MCF 10A (cell line): ENCODE measurements around the gene MVD. TPM values are rescaled to one million over a fixed set of nuclear protein-coding genes. Genes with fewer than 3 reads are reported as not detected.

ENCODE experiments used
- BruUV-seq: library from RNA; stranded (reverse); fragments of 400-500 nt; replicated peaks from 2 replicates; lab custom pipeline; 2021; lab: Mats Ljungman, UMichigan
- CTCF ChIA-PET: fragments of 300-600 bp; sonication (Branson Sonifier 250); formaldehyde crosslinking; extraction: SDS; loops from one replicate; lab custom pipeline; 2021; ENCODE audit warnings: antibody characterized with exemption, inconsistent platforms; lab: Yijun Ruan, JAX
- POLR2A ChIA-PET: fragments of 300-600, 350-650 bp; sonication (Branson Sonifier 250); formaldehyde crosslinking; extraction: SDS; loops from one replicate; lab custom pipeline; 2020; ENCODE audit warnings: antibody characterized with exemption, inconsistent platforms; lab: Yijun Ruan, JAX
- DNase-seq: peaks from one replicate; pipeline ENCODE4 v3.0.0-alpha.2; 2018; ENCODE audit not compliant: unreplicated experiment
- H3K27ac Mint-ChIP-seq: one replicate; pipeline ENCODE4 v1.8.0; 2022; ENCODE audit warnings: mild to moderate bottlenecking, low read depth, mixed read lengths; ENCODE audit not compliant: unreplicated experiment
- H3K27me3 Mint-ChIP-seq: one replicate; pipeline ENCODE4 v1.8.0; 2022; ENCODE audit warnings: mixed read lengths; ENCODE audit not compliant: insufficient read depth, unreplicated experiment
- H3K36me3 Mint-ChIP-seq: one replicate; pipeline ENCODE4 v1.8.0; 2022; ENCODE audit warnings: mild to moderate bottlenecking, moderate library complexity, mixed read lengths; ENCODE audit not compliant: insufficient read depth, unreplicated experiment
- H3K4me1 Mint-ChIP-seq: one replicate; pipeline ENCODE4 v1.8.0; 2022; ENCODE audit warnings: mixed read lengths; ENCODE audit not compliant: insufficient read depth, unreplicated experiment
- H3K4me3 Mint-ChIP-seq: one replicate; pipeline ENCODE4 v1.8.0; 2022; ENCODE audit warnings: mild to moderate bottlenecking, moderate library complexity, mixed read lengths; ENCODE audit not compliant: unreplicated experiment
- H3K9me3 Mint-ChIP-seq: one replicate; pipeline ENCODE4 v1.8.0; 2022; ENCODE audit warnings: mixed read lengths; ENCODE audit not compliant: unreplicated experiment
- CTCF ChIP-seq: fragments of 200-600 bp; IDR thresholded peaks from one replicate; pipeline ENCODE4 v1.8.0; 2022; ENCODE audit warnings: antibody characterized with exemption, mild to moderate bottlenecking; ENCODE audit not compliant: unreplicated experiment
- intact Hi-C: fragments of 100-400 bp; cut with micrococcal nuclease; formaldehyde crosslinking; loops from 2 replicates; pipeline ENCODE4 v1.14.1; 2022
- total RNA-seq: library from RNA; stranded (reverse); gene quantifications from 2 replicates; pipeline ENCODE4 v1.2.3, GENCODE V29; 2022

MVD gene
- total RNA-seq, 1 experiment from 2014 or later: 32.4 TPM

DNA sequence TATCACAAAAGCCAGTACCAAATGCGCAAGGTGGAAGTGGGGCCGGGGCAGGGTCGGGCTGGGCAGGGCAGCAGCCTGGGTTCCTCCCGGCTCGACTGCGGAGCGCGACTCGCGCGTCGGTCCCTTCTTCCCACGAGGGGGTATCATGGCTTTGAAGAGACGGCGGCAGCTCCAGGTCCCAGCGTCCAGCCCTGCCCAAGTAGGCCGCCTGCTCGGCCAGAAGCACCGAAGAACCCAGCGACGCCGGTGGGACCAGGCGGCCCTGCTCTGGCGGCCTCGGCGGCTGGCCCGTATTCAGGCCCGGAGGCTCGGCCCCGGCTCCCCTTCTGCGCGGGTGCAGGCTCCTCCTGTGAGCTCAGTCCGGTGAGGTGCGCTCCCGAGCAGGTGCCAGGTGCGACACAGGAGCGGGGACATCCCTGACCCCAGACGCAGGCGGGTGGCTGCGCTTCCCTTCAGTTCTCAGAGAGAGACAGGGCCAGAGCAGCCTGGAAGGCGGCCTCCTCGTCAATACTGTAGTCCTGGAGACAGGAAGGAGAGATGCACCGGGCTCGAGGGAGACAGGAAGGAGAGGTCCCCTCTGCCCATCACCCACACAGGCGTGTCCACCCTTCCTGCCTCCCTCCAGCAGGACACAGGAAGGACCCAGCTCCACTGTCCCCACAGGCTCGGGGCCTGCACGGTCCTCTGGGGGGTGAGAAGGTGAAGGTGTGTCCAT lies 34.4 kb upstream of the MVD start:
- CTCF ChIA-PET: interaction anchor here (0.6 to 0.7 kb wide), 2 partner anchors 27 to 1078 kb away, joined by 3 read pairs; no protein-coding TSS in a partner anchor

DNA sequence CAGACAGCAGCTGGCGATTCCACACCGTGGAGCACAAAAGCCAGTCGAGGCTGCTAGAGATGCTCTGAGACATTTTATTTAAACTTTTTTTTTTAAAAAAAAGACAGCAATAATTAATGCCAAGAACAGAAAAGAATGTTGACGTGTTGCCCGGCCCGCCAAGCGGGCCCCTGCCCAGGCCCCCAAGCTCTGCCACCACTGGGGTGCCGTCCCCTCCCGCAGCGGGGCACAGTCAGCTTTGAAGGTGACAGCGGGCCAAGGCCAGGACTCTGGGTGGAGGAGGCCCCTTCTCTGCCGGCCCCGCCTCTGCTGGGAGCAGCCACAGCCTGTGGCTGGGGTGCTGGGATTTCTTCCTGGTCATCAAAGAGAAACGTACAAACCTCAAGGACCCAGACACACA lies 33.5 kb upstream of the MVD start:
- CTCF ChIA-PET: no interaction called here
- DNase-seq: no peak
- intact Hi-C loops: no loop called here
- no peak overlapping the region for H3K4me3 Mint-ChIP-seq
- TF ChIP-seq CTCF: no peak
- no peaks in the 10 kb centered on the region for H3K9me3 Mint-ChIP-seq
- H3K4me1 Mint-ChIP-seq: no peaks in the 10 kb centered on the region
- H3K27ac Mint-ChIP-seq: no peak overlapping the region
- H3K27me3 Mint-ChIP-seq: no peaks in the 10 kb centered on the region
- BruUV-seq: no TSS peak
- H3K36me3 Mint-ChIP-seq: peaks cover 6% of the 10 kb centered on the region
- POLR2A ChIA-PET: interaction anchor here (1.1 kb wide), 1 partner anchor 9 kb away, joined by 3 read pairs; no protein-coding TSS in a partner anchor

More for the DNA sequence above, 34.4 kb upstream of the MVD start:
- no peak for DNase-seq
- no peaks in the 10 kb centered on the region for H3K4me1 Mint-ChIP-seq
- intact Hi-C loops: no loop called here
- H3K27ac Mint-ChIP-seq: no peak overlapping the region
- H3K9me3 Mint-ChIP-seq: no peaks in the 10 kb centered on the region
- no peaks in the 10 kb centered on the region for H3K27me3 Mint-ChIP-seq
- BruUV-seq: no TSS peak
- TF ChIP-seq CTCF: no peak
- POLR2A ChIA-PET: interaction anchor here (1.1 kb wide), 1 partner anchor 8 kb away, joined by 3 read pairs; no protein-coding TSS in a partner anchor
- H3K4me3 Mint-ChIP-seq: no peak overlapping the region
- H3K36me3 Mint-ChIP-seq: peaks cover 6% of the 10 kb centered on the region

DNA sequence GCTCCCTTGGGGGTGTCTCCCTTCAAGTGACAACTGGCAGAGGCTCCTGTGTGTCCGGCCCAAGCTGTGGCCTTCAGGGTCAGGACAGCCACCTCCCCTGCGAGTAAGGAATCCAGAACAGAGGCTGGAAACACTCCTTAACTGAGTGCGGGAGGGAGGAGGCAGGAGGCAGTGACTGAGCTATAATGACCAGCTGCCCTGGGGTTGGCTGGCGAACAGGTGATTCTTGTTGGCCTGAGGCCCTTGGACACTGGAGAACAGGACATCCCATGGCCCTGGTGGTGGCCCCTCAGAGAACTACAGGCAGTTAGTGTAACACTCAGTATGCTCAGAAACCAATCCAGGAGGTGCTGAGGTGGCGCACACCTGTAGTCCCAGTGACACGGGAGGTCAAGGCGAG lies 32.9 kb upstream of the MVD start:
- no TSS peak for BruUV-seq
- CTCF ChIA-PET: no interaction called here
- POLR2A ChIA-PET: no interaction called here
- no peaks in the 10 kb centered on the region for H3K9me3 Mint-ChIP-seq
- no peaks in the 10 kb centered on the region for H3K4me1 Mint-ChIP-seq
- peaks cover 6% of the 10 kb centered on the region for H3K27me3 Mint-ChIP-seq
- H3K4me3 Mint-ChIP-seq: no peak overlapping the region
- no peak overlapping the region for H3K27ac Mint-ChIP-seq
- intact Hi-C loops: no loop called here
- no peak for DNase-seq
- peaks cover 6% of the 10 kb centered on the region for H3K36me3 Mint-ChIP-seq
- no peak for TF ChIP-seq CTCF

DNA sequence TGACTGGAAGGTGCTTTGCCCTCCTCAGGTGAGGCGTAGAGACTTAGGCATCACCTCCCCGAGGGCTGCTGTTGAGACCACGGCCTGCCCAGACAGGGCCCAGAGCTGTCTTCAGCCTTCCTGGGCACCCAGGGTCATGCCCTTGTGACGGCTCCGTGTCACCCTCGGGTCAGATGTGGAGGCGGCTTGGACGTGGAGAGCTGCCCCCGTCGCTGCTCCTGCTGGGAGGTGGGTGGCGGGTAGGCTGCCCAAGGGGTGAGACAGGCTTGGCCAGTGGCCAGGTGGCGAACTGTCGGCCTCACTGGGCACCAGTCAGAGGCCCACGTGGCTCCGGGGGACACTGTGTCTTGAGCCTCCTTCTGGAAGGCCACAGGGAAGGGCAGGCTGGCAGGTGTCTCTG lies 32.3 kb upstream of the MVD start:
- DNase-seq: no peak
- CTCF ChIA-PET: no interaction called here

More for the DNA sequence above, 32.3 kb upstream of the MVD start:
- Mint-ChIP-seq H3K27ac (no peak overlapping the region), H3K4me3 (no peak overlapping the region), H3K27me3 (peaks cover 12% of the 10 kb centered on the region), H3K36me3 (peaks cover 6% of the 10 kb centered on the region), H3K4me1 (no peaks in the 10 kb centered on the region), H3K9me3 (no peaks in the 10 kb centered on the region)
- no TSS peak for BruUV-seq
- intact Hi-C loops: no loop called here
- POLR2A ChIA-PET: no interaction called here
- no peak for TF ChIP-seq CTCF
